ENCODE results near the gene TBC1D17.

- TF ChIP-seq POLR2AphosphoS5 (IDR thresholded peaks at IDR 0.05; ENCODE audit: low read depth, low read length) (peak; percentile 46), POLR2A (IDR thresholded peaks at IDR 0.05; ENCODE audit: low read depth, low read length) (peak; percentile 20; the same call in 1 of the 2 replicates), TAF1 (IDR thresholded peaks at IDR 0.05; ENCODE audit: low read depth, low read length) (no peak), SPI1 (IDR thresholded peaks at IDR 0.05; ENCODE audit: low read depth, low read length) (no peak)
Measured at GRCh38 chr19:49855676-49856573, 21.6 kb upstream of the TBC1D17 start.

Data from GM12891 (cell line).